Breast epithelium (tissue), 3 donors: ENCODE measurements around the gene C1RL.

Source experiments
- POLR2A ChIP-seq: fragments of 450-650 bp; IDR thresholded peaks from one replicate; pipeline ENCODE4 v1.6.1; 2016; ENCODE audit warnings: antibody characterized with exemption, mild to moderate bottlenecking, moderate library complexity
- POLR2AphosphoS5 ChIP-seq, 3 donors: sonication (generic); formaldehyde crosslinking; IDR thresholded peaks; one replicate each; pipeline ENCODE4 v1.6.1; 2017; ENCODE audit warnings: antibody characterized with exemption in 3 of 3
- TF ChIP-seq, protein P1 (sequence below), 3 donors: fragments of 450-650 bp; IDR thresholded peaks; one replicate each; pipeline ENCODE4 v1.5.1; 2016 to 2017; ENCODE audit warnings: antibody characterized with exemption in 3 of 3, mild to moderate bottlenecking in 3 of 3, moderate library complexity in 3 of 3

DNA sequence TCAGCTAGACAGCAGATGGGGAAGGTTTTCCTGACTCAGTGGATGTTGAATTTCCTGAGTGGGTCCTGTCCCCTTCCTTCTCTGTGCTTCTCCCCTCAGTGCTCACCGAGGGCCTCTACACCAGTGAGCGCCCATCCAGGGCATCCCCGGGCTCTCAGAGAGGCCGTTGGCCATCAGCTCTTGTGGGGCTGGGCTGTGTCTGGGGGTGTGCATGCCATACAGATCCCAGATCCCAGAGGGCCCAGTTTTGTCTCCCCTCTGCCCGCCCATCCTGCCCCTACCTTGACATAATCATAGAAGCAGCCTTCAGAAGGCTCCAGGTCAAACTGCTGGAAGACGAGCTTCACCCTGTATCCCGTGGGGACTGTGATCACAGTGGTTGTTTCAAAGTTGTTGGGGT lies 17.8 kb downstream of the C1RL start:
- TF ChIP-seq, protein P1, sequence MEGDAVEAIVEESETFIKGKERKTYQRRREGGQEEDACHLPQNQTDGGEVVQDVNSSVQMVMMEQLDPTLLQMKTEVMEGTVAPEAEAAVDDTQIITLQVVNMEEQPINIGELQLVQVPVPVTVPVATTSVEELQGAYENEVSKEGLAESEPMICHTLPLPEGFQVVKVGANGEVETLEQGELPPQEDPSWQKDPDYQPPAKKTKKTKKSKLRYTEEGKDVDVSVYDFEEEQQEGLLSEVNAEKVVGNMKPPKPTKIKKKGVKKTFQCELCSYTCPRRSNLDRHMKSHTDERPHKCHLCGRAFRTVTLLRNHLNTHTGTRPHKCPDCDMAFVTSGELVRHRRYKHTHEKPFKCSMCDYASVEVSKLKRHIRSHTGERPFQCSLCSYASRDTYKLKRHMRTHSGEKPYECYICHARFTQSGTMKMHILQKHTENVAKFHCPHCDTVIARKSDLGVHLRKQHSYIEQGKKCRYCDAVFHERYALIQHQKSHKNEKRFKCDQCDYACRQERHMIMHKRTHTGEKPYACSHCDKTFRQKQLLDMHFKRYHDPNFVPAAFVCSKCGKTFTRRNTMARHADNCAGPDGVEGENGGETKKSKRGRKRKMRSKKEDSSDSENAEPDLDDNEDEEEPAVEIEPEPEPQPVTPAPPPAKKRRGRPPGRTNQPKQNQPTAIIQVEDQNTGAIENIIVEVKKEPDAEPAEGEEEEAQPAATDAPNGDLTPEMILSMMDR (IDR thresholded peaks at IDR 0.05) = no peak
- no peak for TF ChIP-seq POLR2A
- TF ChIP-seq POLR2AphosphoS5 (IDR thresholded peaks at IDR 0.05) = no peak
